Naive thymus-derived CD8-positive, alpha-beta T cell (primary cell): ENCODE results near the gene MNAT1. TPM values are rescaled to one million over a fixed set of nuclear protein-coding genes. Genes with fewer than 3 reads are reported as not detected.

ENCODE experiments used
- ATAC-seq, 2 donors: fragments of 150-1000 bp; cut with Tn5 transposase in 1 of 2; sonication (Bioruptor Pico), chemical (Tn5 transposase) in 1 of 2; 1 replicate in 1 of 2; 2 replicates in 1 of 2; pipeline ENCODE4 v1.10.0; 2021; ENCODE audit warnings: mild to moderate bottlenecking in 2 of 2, moderate library complexity in 2 of 2
- POLR2A ChIA-PET: fragments of 350-600 bp; sonication (Branson Sonifier 250); formaldehyde crosslinking; loops from one replicate; lab custom pipeline; 2021; ENCODE audit warnings: antibody characterized with exemption; lab: Charles Lee
- DNase-seq, 10 donors: peaks; one replicate each; pipeline versions ENCODE4 v3.0.0 to v3.0.0-alpha.2; 2020 to 2022
- H3K27ac Mint-ChIP-seq, 10 donors: one replicate each; pipeline ENCODE4 v1.8.0; 2020 to 2022; ENCODE audit warnings: mild to moderate bottlenecking in 10 of 10, mixed read lengths in 10 of 10, moderate library complexity in 4 of 10, inconsistent platforms in 1 of 10
- H3K27me3 Mint-ChIP-seq, 5 donors: one replicate each; pipeline ENCODE4 v1.8.0; 2021 to 2022; ENCODE audit warnings: mixed read lengths in 5 of 5
- H3K36me3 Mint-ChIP-seq, 3 donors: one replicate each; pipeline ENCODE4 v1.8.0; 2020 to 2022; ENCODE audit warnings: mixed read lengths in 3 of 3, mild to moderate bottlenecking in 2 of 3, inconsistent platforms in 1 of 3
- H3K4me1 Mint-ChIP-seq, 4 donors: one replicate each; pipeline ENCODE4 v1.8.0; 2021 to 2022; ENCODE audit warnings: mixed read lengths in 4 of 4
- H3K4me3 Mint-ChIP-seq, 10 donors: one replicate each; pipeline ENCODE4 v1.8.0; 2020 to 2022; ENCODE audit warnings: mild to moderate bottlenecking in 10 of 10, mixed read lengths in 10 of 10, moderate library complexity in 6 of 10, inconsistent platforms in 1 of 10
- H3K9me3 Mint-ChIP-seq, 9 donors: one replicate each; pipeline ENCODE4 v1.8.0; 2020 to 2022; ENCODE audit warnings: mixed read lengths in 9 of 9, mild to moderate bottlenecking in 3 of 9, inconsistent platforms in 1 of 9, moderate library complexity in 1 of 9
- polyA plus RNA-seq, 3 donors: library from polyadenylated mRNA; unstranded; fragments of 300-500 nt; fragmentation: Illumina TruSeq; gene quantifications; one replicate each; pipeline ENCODE4 v1.2.3, GENCODE V29; 2021
- total RNA-seq, 8 experiments: library from RNA in 2 of 8; stranded (reverse) in 2 of 8; gene quantifications; one replicate each; pipeline ENCODE4 v1.2.3 and lab custom pipeline; 2021 to 2026

Gene MNAT1
- total and polyA plus RNA-seq, 5 experiments from 2014 or later = 16.4 to 21.7 (median 19.1) TPM

- no peak overlapping the region for H3K4me3 Mint-ChIP-seq
- H3K36me3 Mint-ChIP-seq = peaks cover 3 to 10% (median 7%) of the 10 kb centered on the region in 3 donors
- no peaks in the 10 kb centered on the region for H3K27me3 Mint-ChIP-seq
- H3K4me1 Mint-ChIP-seq = no peaks in the 10 kb centered on the region
- DNase-seq (no peak), ATAC-seq (no peak)
- peaks cover 0 to 7% (median 1%) of the 10 kb centered on the region in 9 donors for H3K9me3 Mint-ChIP-seq
- POLR2A ChIA-PET = no interaction called here
- H3K27ac Mint-ChIP-seq = no peak overlapping the region
Measured at GRCh38 chr14:60965402-60965801, 230.8 kb downstream of the MNAT1 start.

GRCh38 chr14:60968099-60968498 is 233.5 kb downstream of the MNAT1 start:
- Mint-ChIP-seq H3K27me3 (no peaks in the 10 kb centered on the region), H3K36me3 (peaks cover 0 to 9% (median 3%) of the 10 kb centered on the region in 3 donors), H3K9me3 (peaks cover 0 to 2% (median 0%) of the 10 kb centered on the region in 9 donors), H3K4me1 (peaks cover 0 to 2% (median 0%) of the 10 kb centered on the region in 4 donors), H3K4me3 (no peak overlapping the region), H3K27ac (no peak overlapping the region)
- POLR2A ChIA-PET = interaction anchor here (0.7 kb wide), 1 partner anchor 11 kb away, joined by 3 read pairs; no protein-coding TSS in a partner anchor
- ATAC-seq = no peak
- no peak for DNase-seq

- H3K27me3 Mint-ChIP-seq = no peaks in the 10 kb centered on the region
- H3K9me3 Mint-ChIP-seq = peaks cover 0 to 2% (median 0%) of the 10 kb centered on the region in 9 donors
- ATAC-seq (no peak), DNase-seq (no peak)
- H3K36me3 Mint-ChIP-seq = peaks cover 0 to 9% (median 7%) of the 10 kb centered on the region in 3 donors
- H3K4me3 Mint-ChIP-seq = no peak overlapping the region
- H3K4me1 Mint-ChIP-seq = peaks cover 0 to 2% (median 0%) of the 10 kb centered on the region in 4 donors
- no peak overlapping the region for H3K27ac Mint-ChIP-seq
- POLR2A ChIA-PET = interaction anchor here (0.7 kb wide), 1 partner anchor 11 kb away, joined by 3 read pairs; no protein-coding TSS in a partner anchor
Measured at GRCh38 chr14:60968671-60969070, 234.1 kb downstream of the MNAT1 start.

GRCh38 chr14:60970146-60970545 is 235.6 kb downstream of the MNAT1 start:
- POLR2A ChIA-PET = no interaction called here
- Mint-ChIP-seq H3K4me3 (no peak overlapping the region), H3K4me1 (peaks cover 0 to 3% (median 1%) of the 10 kb centered on the region in 4 donors), H3K9me3 (peaks cover 0 to 2% (median 0%) of the 10 kb centered on the region in 9 donors), H3K27me3 (no peaks in the 10 kb centered on the region), H3K36me3 (peaks cover 0 to 11% (median 10%) of the 10 kb centered on the region in 3 donors), H3K27ac (no peak overlapping the region)
- ATAC-seq = no peak
- DNase-seq = no peak

- Mint-ChIP-seq H3K9me3 (peaks cover 0 to 2% (median 0%) of the 10 kb centered on the region in 9 donors), H3K4me1 (peaks cover 0 to 9% (median 6%) of the 10 kb centered on the region in 4 donors), H3K4me3 (no peak overlapping the region), H3K27ac (no peak overlapping the region), H3K27me3 (no peaks in the 10 kb centered on the region), H3K36me3 (peaks cover 0 to 15% (median 11%) of the 10 kb centered on the region in 3 donors)
- POLR2A ChIA-PET = no interaction called here
- ATAC-seq (no peak), DNase-seq (no peak)
Measured at GRCh38 chr14:60971271-60971670, 236.7 kb downstream of the MNAT1 start.

- Mint-ChIP-seq H3K27me3 (no peaks in the 10 kb centered on the region), H3K27ac (peak overlapping the region in 3 of 10 donors; percentile 3 to 61 (median 51)), H3K36me3 (peaks cover 0 to 15% (median 11%) of the 10 kb centered on the region in 3 donors), H3K4me3 (no peak overlapping the region), H3K9me3 (peaks cover 0 to 2% (median 0%) of the 10 kb centered on the region in 9 donors), H3K4me1 (peaks cover 3 to 14% (median 9%) of the 10 kb centered on the region in 4 donors)
- ATAC-seq (no peak), DNase-seq (no peak)
- POLR2A ChIA-PET = no interaction called here
Measured at GRCh38 chr14:60972295-60972694, 237.7 kb downstream of the MNAT1 start.

GRCh38 chr14:60973070-60973469 is 238.5 kb downstream of the MNAT1 start:
- peaks cover 0 to 20% (median 11%) of the 10 kb centered on the region in 3 donors for H3K36me3 Mint-ChIP-seq
- POLR2A ChIA-PET = no interaction called here
- H3K27me3 Mint-ChIP-seq = no peaks in the 10 kb centered on the region
- no peak overlapping the region for H3K4me3 Mint-ChIP-seq
- H3K9me3 Mint-ChIP-seq = peaks cover 0 to 2% (median 0%) of the 10 kb centered on the region in 9 donors
- peak overlapping the region in 2 of 10 donors; percentile 6 to 46 for H3K27ac Mint-ChIP-seq
- no peak for DNase-seq
- ATAC-seq = no peak
- H3K4me1 Mint-ChIP-seq = peaks cover 6 to 18% (median 12%) of the 10 kb centered on the region in 4 donors

GRCh38 chr14:60974090-60974651 is 239.6 kb downstream of the MNAT1 start:
- Mint-ChIP-seq H3K36me3 (peaks cover 0 to 20% (median 11%) of the 10 kb centered on the region in 3 donors), H3K9me3 (peaks cover 0 to 2% (median 0%) of the 10 kb centered on the region in 9 donors), H3K27ac (peak overlapping the region in 1 of 10 donors; percentile 77), H3K4me1 (peaks cover 6 to 25% (median 19%) of the 10 kb centered on the region in 4 donors), H3K27me3 (no peaks in the 10 kb centered on the region), H3K4me3 (no peak overlapping the region)
- DNase-seq = no peak
- ATAC-seq = no peak
- POLR2A ChIA-PET = no interaction called here

- no peaks in the 10 kb centered on the region for H3K27me3 Mint-ChIP-seq
- ATAC-seq = no peak
- peaks cover 0 to 20% (median 11%) of the 10 kb centered on the region in 3 donors for H3K36me3 Mint-ChIP-seq
Measured at GRCh38 chr14:60975551-60975950, 241.0 kb downstream of the MNAT1 start.

GRCh38 chr14:60977847-60978246 is 243.3 kb downstream of the MNAT1 start:
- POLR2A ChIA-PET = no interaction called here
- Mint-ChIP-seq H3K27me3 (no peaks in the 10 kb centered on the region), H3K4me1 (peaks cover 7 to 31% (median 21%) of the 10 kb centered on the region in 4 donors), H3K9me3 (no peaks in the 10 kb centered on the region), H3K27ac (peak overlapping the region in 3 of 10 donors; percentile 22 to 67 (median 48)), H3K36me3 (peaks cover 0 to 16% (median 11%) of the 10 kb centered on the region in 3 donors), H3K4me3 (no peak overlapping the region)
- no peak for DNase-seq
- no peak for ATAC-seq

More at GRCh38 chr14:60975551-60975950, 241.0 kb downstream of the MNAT1 start:
- H3K4me1 Mint-ChIP-seq = peaks cover 9 to 31% (median 21%) of the 10 kb centered on the region in 4 donors
- no peak overlapping the region for H3K4me3 Mint-ChIP-seq
- H3K9me3 Mint-ChIP-seq = peaks cover 0 to 2% (median 0%) of the 10 kb centered on the region in 9 donors
- POLR2A ChIA-PET = no interaction called here
- H3K27ac Mint-ChIP-seq = peak overlapping the region in 2 of 10 donors; percentile 30 to 38
- DNase-seq = no peak

GRCh38 chr14:60980811-60981632 is 246.5 kb downstream of the MNAT1 start, which contains the start of the genes SLC38A6 and TRMT5:
Gene SLC38A6 (plus strand): TSS chr14:60981245. CDS start chr14:60981278, 33 bp downstream.
Gene TRMT5 (minus strand): TSS chr14:60981079. CDS start chr14:60980973, 106 bp downstream.
- no peak within 1 kb of the TSS for H3K4me3 Mint-ChIP-seq
- peaks cover 4 to 20% (median 7%) of the 10 kb centered on the region in 3 donors for H3K36me3 Mint-ChIP-seq
- POLR2A ChIA-PET = interaction anchor here (0.6 to 1.1 kb wide), 6 partner anchors 13 to 1778 kb away, joined by 3 to 10 read pairs (median 4); partner anchors contain the start of gene PPM1A
- H3K27me3 Mint-ChIP-seq = no peaks in the 10 kb centered on the region
- H3K4me1 Mint-ChIP-seq = peaks cover 8 to 25% (median 18%) of the 10 kb centered on the region in 4 donors
- no peaks in the 10 kb centered on the region for H3K9me3 Mint-ChIP-seq
- no peak within 1 kb of the TSS for H3K27ac Mint-ChIP-seq
- ATAC-seq (peak; percentile 86 to 88), DNase-seq (peak; percentile 71 to 99 (median 93))
